K562 (cell line): ENCODE results near the gene RHBG.

Experiments used
- CHD2 ChIP-seq: IDR thresholded peaks from 2 replicates; pipeline ENCODE4 v1.6.1; 2011; ENCODE audit warnings: low read depth, low read length
- CTCF ChIP-seq, 3 experiments: IDR thresholded peaks in 2 of 3; conservative IDR thresholded peaks in 1 of 3; 2 replicates each; pipeline ENCODE4 v1.5.1; 2011 to 2012; ENCODE audit warnings: low read length in 3 of 3, mild to moderate bottlenecking in 3 of 3, control low read depth in 2 of 3, improper control_type of control experiment in 1 of 3, inconsistent platforms in 1 of 3, low read depth in 1 of 3, mixed read lengths in 1 of 3, moderate library complexity in 1 of 3; ENCODE audit not compliant: insufficient read depth in 2 of 3
- FOXJ3 ChIP-seq: sonication (generic); formaldehyde crosslinking; IDR thresholded peaks from 2 replicates; pipeline ENCODE4 v1.4.0; 2020; ENCODE audit warnings: mild to moderate bottlenecking, missing genetic modification reagents
- FOXM1 ChIP-seq, 2 experiments: fragments of 450-650 bp in 1 of 2; sonication (generic) in 1 of 2; formaldehyde crosslinking in 1 of 2; IDR thresholded peaks; 2 replicates each; pipeline versions ENCODE4 v1.6.1 to v1.9.0; 2017 to 2022; ENCODE audit warnings: low read depth in 2 of 2, mild to moderate bottlenecking in 2 of 2, missing genetic modification reagents in 1 of 2, moderate library complexity in 1 of 2
- GATA2 ChIP-seq: sonication (generic); formaldehyde crosslinking; IDR thresholded peaks from 2 replicates; pipeline ENCODE4 v1.4.0; 2020; ENCODE audit warnings: mild to moderate bottlenecking, missing genetic modification reagents
- HCFC1 ChIP-seq: IDR thresholded peaks from 2 replicates; pipeline ENCODE4 v1.6.1; 2012; ENCODE audit warnings: low read depth, low read length, improper control_type of control experiment
- JUND ChIP-seq, 2 experiments: IDR thresholded peaks; 2 replicates in 1 of 2; 3 replicates in 1 of 2; pipeline ENCODE4 v1.6.1; 2011; ENCODE audit warnings: borderline replicate concordance in 2 of 2, low read depth in 2 of 2, low read length in 2 of 2, improper control_type of control experiment in 1 of 2, missing biosample characterization in 1 of 2, missing genetic modification characterization in 1 of 2, missing genetic modification reagents in 1 of 2
- MAFK ChIP-seq: IDR thresholded peaks from 2 replicates; pipeline ENCODE4 v1.6.1; 2011; ENCODE audit warnings: low read length, improper control_type of control experiment
- MITF ChIP-seq: IDR thresholded peaks from 2 replicates; pipeline ENCODE4 v1.6.1; 2014; ENCODE audit warnings: antibody characterized with exemption
- NFIC ChIP-seq: fragments of 450-650 bp; IDR thresholded peaks from 2 replicates; pipeline ENCODE4 v1.6.1; 2017; ENCODE audit warnings: mild to moderate bottlenecking, inconsistent platforms
- PCBP2 ChIP-seq: fragments of 200-400 bp; formaldehyde crosslinking; IDR thresholded peaks from 2 replicates; pipeline ENCODE4 v1.6.1; 2018; ENCODE audit warnings: low read length, low read depth, mild to moderate bottlenecking, moderate library complexity; ENCODE audit not compliant: poor library complexity, severe bottlenecking
- USF2 ChIP-seq: sonication (generic); formaldehyde crosslinking; IDR thresholded peaks from 2 replicates; pipeline ENCODE4 v1.5.0; 2020; ENCODE audit warnings: missing genetic modification reagents
- ZNF174 ChIP-seq: fragments of 250-450 bp; sonication (Bioruptor Pico); IDR thresholded peaks from 2 replicates; pipeline ENCODE4 v1.4.0; 2020; ENCODE audit warnings: mild to moderate bottlenecking
- ZNF263 ChIP-seq: sonication (generic); formaldehyde crosslinking; IDR thresholded peaks from 2 replicates; pipeline ENCODE4 v1.8.0; 2022; ENCODE audit warnings: mild to moderate bottlenecking, missing genetic modification reagents, borderline replicate concordance

GRCh38 chr1:156373546-156373945, 4.5 kb downstream of the RHBG start:
- TF ChIP-seq GATA2 (CRISPR knock-in tag) (no peak), FOXJ3 (CRISPR knock-in tag) (no peak), NFIC (no peak), FOXM1 (IDR thresholded peaks at IDR 0.05; ENCODE audit: low read depth) (no peak), FOXM1 (CRISPR knock-in tag; IDR thresholded peaks at IDR 0.05; ENCODE audit: low read depth) (no peak), ZNF174 (CRISPR knock-in tag) (no peak), MAFK (no peak), MITF (no peak), CTCF (IDR thresholded peaks at IDR 0.05 in 2 of 3, conservative IDR thresholded peaks at IDR 0.05 in 1 of 3; ENCODE audit: insufficient read depth in 2 of 3, low read depth in 1 of 3, low read length in 3 of 3) (no peak), ZNF263 (CRISPR knock-in tag) (no peak), HCFC1 (no peak), PCBP2 (no peak), JUND (IDR thresholded peaks at IDR 0.05; ENCODE audit: borderline replicate concordance, low read depth, low read length) (no peak), JUND (tag; IDR thresholded peaks at IDR 0.05; ENCODE audit: borderline replicate concordance, low read depth, low read length) (no peak), USF2 (CRISPR knock-in tag) (no peak), CHD2 (no peak)
